ENCODE data around the gene WDFY1. TPM values are rescaled to one million over a fixed set of nuclear protein-coding genes. Genes with fewer than 3 reads are reported as not detected.

WDFY1 gene
- total RNA-seq, 1 experiment from 2014 or later = 37.5 TPM

DNA sequence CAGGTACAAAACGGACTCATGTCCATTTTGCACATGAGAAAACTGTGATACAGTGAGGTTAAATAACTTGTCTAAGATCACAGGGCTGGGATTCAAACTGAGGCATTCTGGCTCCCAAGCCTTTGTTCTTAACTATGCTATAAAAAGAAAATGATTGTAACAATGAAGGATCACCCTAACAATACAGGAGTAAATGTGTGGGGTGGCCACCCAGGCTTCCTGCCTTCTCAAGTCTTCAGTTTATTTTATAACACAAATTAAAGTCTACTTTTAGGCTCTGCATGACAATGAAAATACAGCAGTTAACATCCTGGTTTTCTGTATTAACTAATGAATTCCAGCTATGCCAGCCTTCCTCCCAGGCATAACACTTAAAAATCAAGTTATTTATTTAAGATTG, 7.6 kb downstream of the WDFY1 start:
- CTCF ChIA-PET = no interaction called here
- Mint-ChIP-seq H3K4me1 (ENCODE audit: low read depth, unreplicated experiment) (peaks cover 43% of the 10 kb centered on the region), H3K27me3 (ENCODE audit: unreplicated experiment) (no peaks in the 10 kb centered on the region), H3K9me3 (ENCODE audit: low read depth, unreplicated experiment) (peaks cover 3% of the 10 kb centered on the region), H3K4me3 (ENCODE audit: low read depth, unreplicated experiment) (no peak overlapping the region), H3K36me3 (ENCODE audit: insufficient read depth, unreplicated experiment) (no peaks in the 10 kb centered on the region), H3K27ac (ENCODE audit: unreplicated experiment) (no peak overlapping the region)
- no peak for TF ChIP-seq CTCF (IDR thresholded peaks at IDR 0.05; ENCODE audit: unreplicated experiment)
- DNase-seq = no peak
- intact Hi-C loops (cut with micrococcal nuclease; ENCODE audit: unreplicated experiment) = no loop called here
- no TSS peak for BruUV-seq (replicated peaks)

DNA sequence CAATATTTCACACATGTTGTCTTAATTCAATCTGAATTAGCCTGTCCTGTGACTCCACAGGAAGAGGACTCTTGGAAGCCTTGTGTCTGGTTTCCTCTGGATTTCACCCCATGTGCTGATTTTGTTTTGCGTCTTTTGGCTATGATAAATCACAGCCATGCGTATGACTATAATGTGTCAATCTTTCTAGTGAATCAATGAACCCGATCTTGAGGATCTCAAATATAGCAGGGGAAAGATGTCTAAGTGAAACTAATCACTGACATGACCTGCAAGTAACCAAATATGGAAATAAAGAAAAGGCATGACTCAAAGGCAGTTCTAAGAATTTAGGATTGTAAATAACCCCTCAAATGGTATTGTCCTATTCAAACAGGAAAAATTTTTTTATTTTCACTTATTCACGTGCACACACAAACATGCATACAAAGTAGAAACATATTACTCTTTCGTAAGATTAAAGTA, 8.2 kb downstream of the WDFY1 start:
- no peak overlapping the region for H3K4me3 Mint-ChIP-seq (ENCODE audit: low read depth, unreplicated experiment)
- intact Hi-C loops (cut with micrococcal nuclease; ENCODE audit: unreplicated experiment) = no loop called here
- CTCF ChIA-PET = no interaction called here

GRCh38 chr2:223935459-223936125, 9.5 kb downstream of the WDFY1 start:
- H3K9me3 Mint-ChIP-seq (ENCODE audit: low read depth, unreplicated experiment) = peaks cover 3% of the 10 kb centered on the region
- no peak for DNase-seq
- CTCF ChIA-PET = no interaction called here
- no peak for TF ChIP-seq CTCF (IDR thresholded peaks at IDR 0.05; ENCODE audit: unreplicated experiment)
- H3K4me3 Mint-ChIP-seq (ENCODE audit: low read depth, unreplicated experiment) = no peak overlapping the region
- intact Hi-C loops (cut with micrococcal nuclease; ENCODE audit: unreplicated experiment) = no loop called here
- no TSS peak for BruUV-seq (replicated peaks)
- H3K27me3 Mint-ChIP-seq (ENCODE audit: unreplicated experiment) = no peaks in the 10 kb centered on the region
- peaks cover under 1% of the 10 kb centered on the region for H3K36me3 Mint-ChIP-seq (ENCODE audit: insufficient read depth, unreplicated experiment)
- peaks cover 32% of the 10 kb centered on the region for H3K4me1 Mint-ChIP-seq (ENCODE audit: low read depth, unreplicated experiment)
- H3K27ac Mint-ChIP-seq (ENCODE audit: unreplicated experiment) = no peak overlapping the region

More for the DNA sequence above, 8.2 kb downstream of the WDFY1 start:
- BruUV-seq (replicated peaks) = no TSS peak
- Mint-ChIP-seq H3K4me1 (ENCODE audit: low read depth, unreplicated experiment) (peaks cover 40% of the 10 kb centered on the region), H3K27ac (ENCODE audit: unreplicated experiment) (no peak overlapping the region), H3K9me3 (ENCODE audit: low read depth, unreplicated experiment) (peaks cover 3% of the 10 kb centered on the region), H3K36me3 (ENCODE audit: insufficient read depth, unreplicated experiment) (no peaks in the 10 kb centered on the region), H3K27me3 (ENCODE audit: unreplicated experiment) (no peaks in the 10 kb centered on the region)
- no peak for DNase-seq
- no peak for TF ChIP-seq CTCF (IDR thresholded peaks at IDR 0.05; ENCODE audit: unreplicated experiment)

DNA sequence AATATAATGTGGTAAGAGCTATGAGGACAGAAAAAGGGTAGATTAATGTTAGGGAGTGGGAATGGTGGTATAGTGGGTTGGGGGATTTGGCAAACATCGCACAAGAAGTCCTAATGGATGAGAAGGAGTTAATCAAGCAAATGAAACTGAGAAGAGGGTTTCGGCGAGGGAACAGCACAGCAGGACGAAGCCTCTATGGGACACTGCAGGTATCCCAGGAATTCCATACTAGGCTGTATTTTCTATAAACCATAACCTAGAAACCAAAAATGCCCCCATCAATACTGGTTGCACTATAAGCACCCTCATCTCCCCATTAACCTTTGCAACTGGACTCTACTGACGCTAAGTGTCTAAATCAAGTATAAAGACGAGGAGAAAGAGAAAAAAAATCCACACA, 10.3 kb downstream of the WDFY1 start:
- CTCF ChIA-PET = no interaction called here
- intact Hi-C loops (cut with micrococcal nuclease; ENCODE audit: unreplicated experiment) = no loop called here
- no peak for TF ChIP-seq CTCF (IDR thresholded peaks at IDR 0.05; ENCODE audit: unreplicated experiment)
- DNase-seq = no peak
- Mint-ChIP-seq H3K36me3 (ENCODE audit: insufficient read depth, unreplicated experiment) (peaks cover 3% of the 10 kb centered on the region), H3K4me1 (ENCODE audit: low read depth, unreplicated experiment) (peaks cover 40% of the 10 kb centered on the region), H3K27ac (ENCODE audit: unreplicated experiment) (no peak overlapping the region), H3K9me3 (ENCODE audit: low read depth, unreplicated experiment) (peaks cover 3% of the 10 kb centered on the region), H3K27me3 (ENCODE audit: unreplicated experiment) (no peaks in the 10 kb centered on the region), H3K4me3 (ENCODE audit: low read depth, unreplicated experiment) (no peak overlapping the region)
- no TSS peak for BruUV-seq (replicated peaks)

Data from Calu3 (cell line).